HG03457 (cell line): Measurements from ENCODE around the gene ANKRD33B.
"Not testable (repeated sequence)": the region's sequence is repeated elsewhere in the genome, so short reads cannot be mapped to it uniquely, and the experiment has no call there.

ENCODE experiments used
- ATAC-seq: cut with Tn5 transposase; IDR thresholded peaks from one replicate; pipeline ENCODE4 v1.9.1; 2021; ENCODE audit warnings: moderate number of reproducible peaks; ENCODE audit not compliant: unreplicated experiment

Gene ANKRD33B

DNA sequence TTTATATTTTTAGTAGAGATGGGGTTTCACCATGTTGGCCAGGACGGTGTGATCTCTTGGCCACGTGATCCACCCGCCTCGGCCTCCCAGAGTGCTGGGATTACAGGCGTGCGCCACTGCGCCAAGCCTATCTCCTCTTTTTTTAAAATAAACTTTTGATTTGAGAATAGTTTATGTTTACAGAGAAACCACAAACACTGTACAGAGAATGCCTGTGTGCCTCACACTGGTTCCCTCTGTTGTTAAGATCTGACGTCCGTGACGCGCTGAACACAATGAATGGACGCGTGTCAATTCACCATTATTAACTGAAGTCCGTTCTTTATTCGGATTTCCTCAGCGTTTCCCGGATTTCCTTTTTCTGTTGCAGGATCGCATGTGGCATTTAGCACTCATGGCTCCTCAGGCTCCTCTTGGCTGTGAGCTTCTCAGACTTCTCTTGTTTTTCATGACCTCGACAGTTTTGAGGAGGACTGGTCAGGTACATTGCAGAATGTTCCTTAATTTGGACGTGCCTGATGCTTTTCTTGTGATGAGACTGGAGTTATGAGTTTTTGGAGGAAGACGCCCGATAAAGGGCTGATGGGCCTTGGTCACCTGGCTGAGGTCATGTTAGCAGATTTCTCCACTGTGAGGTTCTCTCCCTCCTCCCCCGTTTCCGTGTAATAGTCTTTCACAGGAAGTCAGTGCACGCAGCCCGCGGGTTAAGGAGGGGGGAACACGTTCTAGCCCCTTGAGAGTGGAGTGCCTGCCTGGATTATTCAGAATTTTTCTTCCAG is 69.6 kb downstream of the ANKRD33B start:
- no peak for ATAC-seq

DNA sequence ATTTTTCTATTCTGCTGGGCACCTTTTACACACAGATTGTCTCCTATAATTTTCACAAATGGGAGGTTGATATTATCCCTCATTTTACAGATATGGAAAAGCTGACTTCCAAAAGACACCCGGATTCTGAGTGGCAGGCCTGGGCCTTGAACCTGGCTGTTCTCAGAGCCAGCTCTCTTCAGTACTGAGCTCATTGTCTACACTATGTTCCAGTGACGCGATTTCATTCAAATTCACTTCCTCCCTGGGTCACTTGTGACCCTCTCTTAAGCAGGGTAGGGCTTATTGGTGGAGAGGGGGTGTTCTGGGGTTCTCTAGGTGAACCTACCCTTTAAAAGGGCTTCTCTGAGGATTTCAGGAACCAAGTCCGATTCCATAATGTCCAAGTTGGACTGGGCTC is 70.2 kb downstream of the ANKRD33B start:
- ATAC-seq = no peak

GRCh38 chr5:10634562-10634961 is 70.7 kb downstream of the ANKRD33B start:
- no peak for ATAC-seq

DNA sequence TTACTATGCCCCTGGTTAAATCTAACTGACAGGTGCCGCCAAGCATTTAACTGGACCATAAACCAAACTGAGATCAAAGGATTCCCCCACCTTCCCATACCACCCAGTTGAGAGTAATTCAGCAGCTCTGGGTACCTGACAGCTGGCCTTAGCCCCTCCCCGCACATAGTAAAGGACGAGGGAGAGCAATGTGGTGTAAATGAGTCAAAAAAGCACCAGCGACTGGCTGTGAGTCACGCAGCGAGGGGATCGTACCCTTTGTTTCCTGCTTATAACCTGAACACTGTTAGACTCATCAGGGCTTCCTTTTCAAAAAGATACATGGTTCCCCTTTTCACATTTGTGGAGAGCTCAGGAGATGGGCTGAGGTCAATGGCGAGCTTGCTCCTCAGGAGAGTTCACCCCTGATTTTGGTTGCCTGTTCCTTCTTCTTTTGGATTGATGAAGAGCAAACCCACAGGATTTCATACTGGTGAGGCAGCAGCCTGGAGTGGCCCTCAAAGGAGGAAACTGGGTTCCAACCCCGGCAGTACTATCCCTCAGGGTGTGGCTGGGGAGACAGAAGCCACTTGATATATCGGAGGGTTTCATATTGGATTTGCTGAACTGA is 71.5 kb downstream of the ANKRD33B start:
- peak; percentile 64 for ATAC-seq

- peak; percentile 2 for ATAC-seq
Observed at GRCh38 chr5:10635867-10636350, 72.0 kb downstream of the ANKRD33B start.

GRCh38 chr5:10636363-10637142 is 72.7 kb downstream of the ANKRD33B start:
- ATAC-seq = no peak

- no peak for ATAC-seq
Observed at GRCh38 chr5:10637944-10638343, 74.1 kb downstream of the ANKRD33B start.

DNA sequence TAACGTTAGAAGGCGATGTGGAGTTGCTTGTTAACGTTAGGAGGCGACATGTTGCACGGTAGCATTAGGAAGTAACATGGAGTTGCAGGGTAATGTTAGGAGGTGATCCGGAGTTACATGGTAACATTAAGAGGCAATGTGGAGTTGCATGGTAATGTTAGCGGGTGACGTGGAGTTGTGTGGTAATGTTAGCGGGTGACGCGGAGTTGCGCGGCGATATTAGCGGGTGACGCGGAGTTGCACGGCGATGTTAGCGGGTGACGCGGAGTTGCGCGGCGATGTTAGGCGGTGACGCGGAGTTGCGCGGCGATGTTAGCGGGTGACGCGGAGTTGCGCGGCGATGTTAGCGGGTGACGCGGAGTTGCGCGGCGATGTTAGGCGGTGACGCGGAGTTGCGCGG is 74.9 kb downstream of the ANKRD33B start:
- not testable (repeated sequence) for ATAC-seq

- no peak for ATAC-seq
Observed at GRCh38 chr5:10639846-10640368, 76.0 kb downstream of the ANKRD33B start.

- ATAC-seq = no peak
Observed at GRCh38 chr5:10642367-10642766, 78.5 kb downstream of the ANKRD33B start.

DNA sequence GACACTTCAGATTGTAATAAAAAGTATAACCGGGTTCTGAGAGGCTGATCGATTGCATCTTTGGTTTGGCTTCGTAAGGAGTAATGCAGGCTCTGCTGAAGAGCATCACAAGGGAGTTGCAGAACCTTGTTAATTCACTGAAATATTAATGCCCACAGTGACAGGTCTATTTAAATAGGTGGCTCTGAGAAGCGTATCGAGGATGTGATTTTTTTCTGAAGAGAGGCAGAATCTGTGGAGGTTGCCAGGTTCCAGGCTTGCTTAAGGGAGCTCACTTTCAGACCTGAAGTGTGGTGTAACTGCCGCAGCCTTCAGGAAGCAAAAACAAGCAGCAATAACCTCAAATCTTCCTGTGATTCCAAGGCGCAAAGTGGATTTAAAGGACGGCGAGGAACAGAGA is 80.3 kb downstream of the ANKRD33B start:
- no peak for ATAC-seq

- no peak for ATAC-seq
Observed at GRCh38 chr5:10645146-10645545, 81.3 kb downstream of the ANKRD33B start.

- no peak for ATAC-seq
Observed at GRCh38 chr5:10645671-10646070, 81.8 kb downstream of the ANKRD33B start.

GRCh38 chr5:10647640-10648039 is 83.8 kb downstream of the ANKRD33B start:
- ATAC-seq = no peak

DNA sequence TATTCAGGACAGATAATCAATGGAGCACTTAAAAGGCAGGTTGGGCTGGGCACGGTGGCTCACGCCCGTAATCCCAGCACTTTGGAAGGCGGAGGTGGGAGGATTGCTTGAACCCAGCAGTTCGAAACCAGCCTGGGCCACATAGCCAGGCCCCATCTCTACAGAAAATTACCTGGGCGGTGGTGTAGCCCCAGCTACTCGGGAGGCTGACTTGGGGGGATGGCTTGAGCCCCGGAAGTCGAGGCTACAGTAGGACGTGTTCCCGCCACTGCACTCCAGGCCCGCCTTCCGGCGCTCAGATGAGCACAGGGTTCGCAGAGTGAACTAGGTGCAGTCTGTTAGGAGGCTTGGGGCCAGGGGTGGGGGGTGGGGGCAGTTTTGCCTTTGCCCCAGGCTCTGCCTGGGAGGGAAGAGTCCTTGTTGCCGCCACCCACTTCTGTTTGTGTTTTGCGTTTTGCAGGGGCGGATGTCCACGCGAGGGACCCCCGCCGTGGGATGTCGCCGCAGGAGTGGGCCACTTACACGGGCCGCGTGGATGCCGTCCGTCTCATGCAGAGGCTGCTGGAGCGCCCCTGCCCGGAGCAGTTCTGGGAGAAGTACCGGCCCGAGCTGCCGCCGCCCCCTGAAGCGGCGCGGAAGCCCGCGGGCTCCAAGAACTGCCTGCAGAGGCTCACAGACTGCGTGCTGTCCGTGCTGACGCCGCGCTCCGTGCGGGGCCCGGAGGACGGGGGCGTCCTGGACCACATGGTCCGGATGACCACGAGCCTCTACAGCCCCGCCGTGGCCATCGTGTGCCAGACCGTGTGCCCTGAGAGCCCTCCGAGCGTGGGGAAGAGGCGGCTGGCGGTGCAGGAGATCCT is 85.2 kb downstream of the ANKRD33B start:
- ATAC-seq = no peak

GRCh38 chr5:10649666-10650380 is 86.0 kb downstream of the ANKRD33B start:
- ATAC-seq = no peak

GRCh38 chr5:10652151-10652550 is 88.3 kb downstream of the ANKRD33B start:
- ATAC-seq = no peak

- no peak for ATAC-seq
Observed at GRCh38 chr5:10652606-10653005, 88.7 kb downstream of the ANKRD33B start.

- ATAC-seq = no peak
Observed at GRCh38 chr5:10653043-10653442, 89.2 kb downstream of the ANKRD33B start.
